ENCODE results near the gene MIP.
"Not testable (repeated sequence)": the region's sequence is repeated elsewhere in the genome, so short reads cannot be mapped to it uniquely, and the experiment has no call there.

Gene MIP

DNA sequence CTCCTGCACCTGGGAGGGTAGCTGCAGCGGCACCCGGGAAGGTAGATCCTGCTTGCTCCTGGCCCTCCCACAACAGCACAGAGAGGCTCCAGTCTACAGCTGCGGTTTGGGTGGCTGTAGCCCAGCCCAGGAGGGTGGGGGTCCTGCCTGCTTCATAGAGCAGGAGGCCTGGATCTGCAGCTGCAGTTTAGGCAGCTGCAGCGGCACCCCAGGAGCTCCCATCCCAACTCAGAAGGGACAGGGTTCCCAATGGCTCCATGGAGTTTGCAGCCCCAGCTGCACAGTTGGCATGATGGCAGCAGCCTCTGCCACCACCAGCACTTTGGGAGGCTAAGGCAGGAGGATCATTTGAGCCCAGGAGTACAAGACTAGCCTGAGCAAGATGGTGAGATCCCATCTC lies 43.7 kb downstream of the MIP start:
- no peak for DNase-seq (ENCODE audit: low read depth in 1 of 2, low spot score in 1 of 2)

DNA sequence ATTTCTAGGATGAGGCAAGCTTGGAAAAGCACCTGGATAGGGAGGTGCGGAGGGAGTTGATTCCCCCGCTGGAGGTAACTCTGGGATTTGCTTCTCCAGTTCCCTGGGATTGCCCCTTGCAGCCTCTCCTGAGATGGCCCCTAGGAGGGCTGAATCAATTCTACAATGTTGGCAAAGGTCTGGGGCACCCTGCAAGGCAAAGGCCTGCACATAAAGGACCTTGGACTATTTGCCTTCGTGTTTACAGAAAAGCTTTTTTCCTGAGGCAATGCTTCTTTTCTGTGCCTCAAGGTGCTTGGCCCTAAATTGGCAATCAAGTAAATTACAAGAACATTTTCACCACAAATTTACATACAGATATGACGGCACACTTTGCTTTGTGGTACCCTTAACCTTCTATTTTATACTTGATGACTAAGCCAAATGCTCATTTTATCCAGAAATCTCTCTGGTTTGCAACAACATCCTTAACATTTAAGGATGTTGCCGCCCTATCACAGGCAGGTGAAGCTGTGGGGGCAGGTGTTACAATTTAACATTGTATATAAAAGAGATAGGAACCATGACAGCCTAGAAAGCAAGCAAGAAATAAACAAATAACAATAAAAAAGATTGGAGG lies 45.5 kb downstream of the MIP start:
- no peak for DNase-seq (ENCODE audit: low read depth in 1 of 2, low spot score in 1 of 2)

DNA sequence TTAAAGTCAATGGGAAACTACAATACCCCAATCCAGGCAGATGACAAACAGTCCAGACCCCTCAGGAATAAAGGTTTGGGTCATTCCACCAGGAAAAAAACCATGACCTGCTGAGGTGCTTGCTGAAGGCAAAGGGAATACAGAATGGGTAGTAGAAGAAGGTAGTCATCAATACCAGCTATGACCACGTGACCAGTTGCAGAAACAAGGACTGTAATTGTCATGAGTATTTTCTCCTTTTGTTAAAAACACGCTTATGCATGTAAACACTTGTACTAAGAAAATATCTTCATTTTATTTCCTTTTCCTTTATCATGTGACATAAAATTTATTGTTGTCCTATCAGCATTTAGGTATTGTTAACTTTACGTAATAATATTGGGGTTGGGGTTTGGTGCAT lies 50.2 kb downstream of the MIP start:
- not testable (repeated sequence) for DNase-seq (ENCODE audit: low read depth in 1 of 2, low spot score in 1 of 2)

DNA sequence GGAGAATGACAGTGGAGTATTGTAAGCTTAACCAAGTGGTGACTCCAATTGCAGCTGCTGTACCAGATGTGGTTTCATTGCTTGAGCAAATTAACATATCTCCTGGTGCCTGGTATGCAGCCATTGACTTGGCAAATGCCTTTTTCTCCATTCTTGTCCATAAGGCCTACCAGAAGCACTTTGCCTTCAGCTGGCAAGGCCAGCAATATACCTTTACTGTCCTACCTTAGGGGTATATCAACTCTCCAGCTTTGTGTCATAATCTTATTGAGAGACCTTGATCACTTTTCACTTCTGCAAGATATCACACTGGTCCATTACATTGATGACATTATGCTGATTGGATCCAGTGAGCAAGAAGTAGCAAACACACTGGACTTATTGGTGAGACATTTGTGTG lies 52.8 kb downstream of the MIP start:
- not testable (repeated sequence) for DNase-seq (ENCODE audit: low read depth in 1 of 2, low spot score in 1 of 2)

DNA sequence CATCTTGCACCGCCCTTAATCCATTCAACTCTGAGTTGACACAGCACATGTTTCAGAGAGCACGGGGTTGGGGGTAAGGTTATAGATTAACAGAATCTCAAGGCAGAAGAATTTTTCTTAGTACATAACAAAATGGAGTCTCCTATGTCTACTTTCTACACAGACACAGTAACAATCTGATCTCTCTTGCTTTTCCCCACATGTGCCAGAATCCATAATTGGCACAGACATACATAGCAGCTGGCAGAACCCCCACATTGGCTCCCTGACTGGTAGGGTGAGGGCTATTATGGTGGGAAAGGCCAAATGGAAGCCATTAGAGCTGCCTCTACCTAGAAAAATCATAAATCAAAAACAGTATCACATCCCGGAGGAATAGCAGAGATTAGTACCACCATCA lies 53.3 kb downstream of the MIP start:
- not testable (repeated sequence) for DNase-seq (ENCODE audit: low read depth in 1 of 2, low spot score in 1 of 2)

Measured in activated T-helper 1 cell treated with anti-CD3 and anti-CD28 coated beads, Interleukin-2, amount 50 U/mL, for 16 hours (primary cell).